Tibial nerve (tissue), 3 donors: ENCODE results near the gene ZFTA.
A peak's percentile ranks its signal among the peaks of the same experiment; 100 is the strongest.

ENCODE experiments used
- POLR2A ChIP-seq, 2 donors: fragments of 450-650 bp; IDR thresholded peaks; one replicate each; pipeline ENCODE4 v1.6.1; 2017; ENCODE audit warnings: antibody characterized with exemption in 2 of 2, mild to moderate bottlenecking in 2 of 2, moderate library complexity in 2 of 2
- TF ChIP-seq, protein P1 (sequence below), 5 experiments: fragments of 200-600 bp in 3 of 5; fragments of 450-650 bp in 2 of 5; sonication (generic) in 3 of 5; IDR thresholded peaks; one replicate each; pipeline ENCODE4 v1.5.1; 2016 to 2019; ENCODE audit warnings: antibody characterized with exemption in 5 of 5, mild to moderate bottlenecking in 3 of 5, moderate library complexity in 2 of 5

DNA sequence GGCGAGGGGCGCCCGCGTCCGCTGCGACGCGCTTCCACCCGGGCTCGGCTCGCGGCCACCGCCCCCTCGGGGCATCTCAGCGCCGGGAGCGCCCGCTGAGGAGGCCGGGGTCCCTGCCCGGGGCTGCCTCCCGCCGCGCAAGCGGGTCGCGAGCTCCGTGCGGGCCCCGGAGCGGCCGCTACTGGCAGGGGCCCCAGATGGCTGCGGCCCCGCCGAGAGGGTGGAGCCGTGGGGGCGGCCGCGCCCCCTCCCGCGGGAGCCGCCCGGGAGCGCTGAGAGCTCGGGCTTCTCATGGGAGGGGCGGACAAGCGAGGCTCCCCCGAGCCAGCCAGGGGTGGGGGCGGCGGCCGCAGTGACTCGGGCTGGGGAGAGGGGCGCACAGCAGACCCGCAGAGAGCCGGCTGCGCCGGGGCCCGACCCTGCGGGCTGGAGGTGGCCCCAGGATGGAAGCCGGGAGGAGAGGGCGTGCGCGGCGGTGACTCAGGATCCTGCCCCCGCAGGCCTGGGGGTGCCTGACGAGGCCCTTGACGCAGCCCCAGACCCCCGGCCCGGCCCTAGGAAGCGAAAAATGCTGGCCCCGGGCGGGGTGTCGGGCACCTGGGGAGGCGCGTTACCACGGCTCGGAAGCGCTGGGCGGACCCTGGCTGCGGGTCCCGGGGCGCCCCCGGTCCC is 603 bp upstream of the ZFTA start:
- TF ChIP-seq, protein P1, sequence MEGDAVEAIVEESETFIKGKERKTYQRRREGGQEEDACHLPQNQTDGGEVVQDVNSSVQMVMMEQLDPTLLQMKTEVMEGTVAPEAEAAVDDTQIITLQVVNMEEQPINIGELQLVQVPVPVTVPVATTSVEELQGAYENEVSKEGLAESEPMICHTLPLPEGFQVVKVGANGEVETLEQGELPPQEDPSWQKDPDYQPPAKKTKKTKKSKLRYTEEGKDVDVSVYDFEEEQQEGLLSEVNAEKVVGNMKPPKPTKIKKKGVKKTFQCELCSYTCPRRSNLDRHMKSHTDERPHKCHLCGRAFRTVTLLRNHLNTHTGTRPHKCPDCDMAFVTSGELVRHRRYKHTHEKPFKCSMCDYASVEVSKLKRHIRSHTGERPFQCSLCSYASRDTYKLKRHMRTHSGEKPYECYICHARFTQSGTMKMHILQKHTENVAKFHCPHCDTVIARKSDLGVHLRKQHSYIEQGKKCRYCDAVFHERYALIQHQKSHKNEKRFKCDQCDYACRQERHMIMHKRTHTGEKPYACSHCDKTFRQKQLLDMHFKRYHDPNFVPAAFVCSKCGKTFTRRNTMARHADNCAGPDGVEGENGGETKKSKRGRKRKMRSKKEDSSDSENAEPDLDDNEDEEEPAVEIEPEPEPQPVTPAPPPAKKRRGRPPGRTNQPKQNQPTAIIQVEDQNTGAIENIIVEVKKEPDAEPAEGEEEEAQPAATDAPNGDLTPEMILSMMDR (IDR thresholded peaks at IDR 0.05): peak in 2 of 5 experiments; percentile 8 to 9
- TF ChIP-seq POLR2A (IDR thresholded peaks at IDR 0.05): no peak
